Loucy (cell line): ENCODE data around the gene HRH2.
"Not testable (repeated sequence)": the region's sequence is repeated elsewhere in the genome, so short reads cannot be mapped to it uniquely, and the experiment has no call there.

Experiments
- H2AFZ ChIP-seq: fragments of 200-600 bp; sonication (generic); 2 replicates; pipeline ENCODE4 v1.6.0; 2016; ENCODE audit warnings: antibody characterized with exemption, mild to moderate bottlenecking, low read length, moderate library complexity
- H3F3A ChIP-seq: fragments of 200-600 bp; 2 replicates; pipeline ENCODE4 v1.6.0; 2016; ENCODE audit warnings: antibody characterized with exemption, low read depth, mild to moderate bottlenecking
- H3K27me3 ChIP-seq: fragments of 200-600 bp; sonication (generic); 2 replicates; pipeline ENCODE4 v1.6.1; 2014; ENCODE audit warnings: low read length, mild to moderate bottlenecking; ENCODE audit not compliant: insufficient read depth, poor library complexity, severe bottlenecking
- H3K36me3 ChIP-seq: fragments of 200-600 bp; sonication (generic); 2 replicates; pipeline ENCODE4 v1.6.1; 2016; ENCODE audit warnings: low read length; ENCODE audit not compliant: insufficient read depth
- H3K4me1 ChIP-seq: fragments of 200-600 bp; sonication (generic); 2 replicates; pipeline ENCODE4 v1.5.1; 2014; ENCODE audit warnings: low read length, mild to moderate bottlenecking; ENCODE audit not compliant: insufficient read depth, poor library complexity, severe bottlenecking
- H3K4me2 ChIP-seq: fragments of 200-600 bp; sonication (generic); 2 replicates; pipeline ENCODE4 v1.6.0; 2014; ENCODE audit warnings: antibody characterized with exemption, low read length, low read depth, mild to moderate bottlenecking; ENCODE audit not compliant: poor library complexity, severe bottlenecking
- H3K4me3 ChIP-seq: fragments of 200-600 bp; sonication (generic); 2 replicates; pipeline ENCODE4 v1.5.1; 2014; ENCODE audit warnings: low read length, mild to moderate bottlenecking, mixed read lengths; ENCODE audit not compliant: poor library complexity, severe bottlenecking
- H3K79me2 ChIP-seq: fragments of 200-600 bp; sonication (generic); 2 replicates; pipeline ENCODE4 v1.6.1; 2014; ENCODE audit warnings: low read length; ENCODE audit not compliant: insufficient read depth
- H3K9ac ChIP-seq: fragments of 200-600 bp; sonication (generic); 2 replicates; pipeline ENCODE4 v1.6.0; 2014; ENCODE audit warnings: mild to moderate bottlenecking, low read depth, low read length, moderate library complexity; ENCODE audit not compliant: poor library complexity, severe bottlenecking
- H3K9me2 ChIP-seq: fragments of 200-600 bp; sonication (generic); replicated peaks from 2 replicates; pipeline ENCODE4 v1.6.1; 2016; ENCODE audit warnings: low read depth, low read length, mixed read lengths
- H3K9me3 ChIP-seq: fragments of 200-600 bp; sonication (generic); 2 replicates; pipeline ENCODE4 v1.6.1; 2014; ENCODE audit warnings: mild to moderate bottlenecking, antibody characterized with exemption, low read length, low read depth; ENCODE audit not compliant: insufficient read depth
- H4K20me1 ChIP-seq: fragments of 200-600 bp; sonication (generic); 2 replicates; pipeline ENCODE4 v1.6.0; 2014; ENCODE audit warnings: antibody characterized with exemption, low read length, mild to moderate bottlenecking; ENCODE audit not compliant: insufficient read depth, poor library complexity, severe bottlenecking
- EZH2phosphoT487 ChIP-seq: fragments of 200-600 bp; IDR thresholded peaks from 2 replicates; pipeline ENCODE4 v1.6.1; 2018; ENCODE audit warnings: antibody characterized with exemption, mild to moderate bottlenecking, moderate library complexity, borderline replicate concordance
- TF ChIP-seq, protein P1 (sequence below): fragments of 200-600 bp; sonication (generic); conservative IDR thresholded peaks from 2 replicates; pipeline ENCODE4 v1.5.1; 2014; ENCODE audit warnings: mild to moderate bottlenecking, antibody characterized with exemption, low read length

Gene HRH2

DNA sequence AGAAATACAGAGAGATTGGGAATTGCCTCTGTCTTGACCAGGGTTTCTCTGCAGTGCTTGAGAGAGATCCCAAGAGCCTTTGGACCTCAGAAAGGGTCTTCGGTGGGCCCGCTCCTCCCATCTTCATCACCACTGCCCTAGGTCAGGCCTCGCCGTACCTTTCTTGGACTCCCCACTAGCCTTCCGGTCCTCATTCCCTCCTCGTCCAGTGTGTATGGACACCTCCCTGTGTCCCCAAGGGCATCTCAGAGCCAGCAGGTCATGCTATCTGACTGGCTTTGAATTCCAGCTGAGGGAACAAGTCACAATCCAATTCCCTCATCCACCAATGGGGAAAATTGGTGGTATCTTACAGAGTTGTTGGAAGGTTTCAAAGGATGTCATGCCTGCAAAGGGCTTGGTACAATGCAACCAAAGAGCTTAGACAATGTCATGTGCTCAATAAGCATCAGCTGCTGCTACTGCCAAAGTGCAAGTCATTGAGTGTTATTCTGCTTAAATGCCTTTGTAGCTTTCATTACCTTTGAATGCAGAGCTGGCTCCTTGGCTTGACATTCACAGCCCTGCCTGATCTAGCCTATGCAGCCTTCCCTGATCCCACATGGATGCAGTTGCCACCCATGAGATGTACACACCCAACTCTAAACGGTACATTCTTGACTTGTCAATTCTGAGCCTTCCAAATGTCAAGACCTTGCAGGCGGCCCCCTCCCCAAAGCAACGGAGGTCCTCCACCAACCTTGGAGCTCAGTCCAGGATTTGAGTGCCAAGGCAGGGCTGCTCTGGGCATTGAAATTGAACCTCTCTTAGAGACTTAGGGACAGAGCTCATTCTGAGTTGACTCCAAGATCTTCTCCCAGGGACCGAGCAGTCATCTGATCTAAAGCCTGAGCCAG is 58.0 kb downstream of the HRH2 start:
- H3K9me3 ChIP-seq, result no peaks in the 10 kb centered on the region
- H3K9ac ChIP-seq, result no peak overlapping the region
- no peak overlapping the region for H3K4me3 ChIP-seq
- H3K36me3 ChIP-seq, result no peaks in the 10 kb centered on the region
- no peaks in the 10 kb centered on the region for H3K27me3 ChIP-seq
- no peak overlapping the region for H3K4me2 ChIP-seq
- no peak overlapping the region for H2AFZ ChIP-seq
- TF ChIP-seq, protein P1, sequence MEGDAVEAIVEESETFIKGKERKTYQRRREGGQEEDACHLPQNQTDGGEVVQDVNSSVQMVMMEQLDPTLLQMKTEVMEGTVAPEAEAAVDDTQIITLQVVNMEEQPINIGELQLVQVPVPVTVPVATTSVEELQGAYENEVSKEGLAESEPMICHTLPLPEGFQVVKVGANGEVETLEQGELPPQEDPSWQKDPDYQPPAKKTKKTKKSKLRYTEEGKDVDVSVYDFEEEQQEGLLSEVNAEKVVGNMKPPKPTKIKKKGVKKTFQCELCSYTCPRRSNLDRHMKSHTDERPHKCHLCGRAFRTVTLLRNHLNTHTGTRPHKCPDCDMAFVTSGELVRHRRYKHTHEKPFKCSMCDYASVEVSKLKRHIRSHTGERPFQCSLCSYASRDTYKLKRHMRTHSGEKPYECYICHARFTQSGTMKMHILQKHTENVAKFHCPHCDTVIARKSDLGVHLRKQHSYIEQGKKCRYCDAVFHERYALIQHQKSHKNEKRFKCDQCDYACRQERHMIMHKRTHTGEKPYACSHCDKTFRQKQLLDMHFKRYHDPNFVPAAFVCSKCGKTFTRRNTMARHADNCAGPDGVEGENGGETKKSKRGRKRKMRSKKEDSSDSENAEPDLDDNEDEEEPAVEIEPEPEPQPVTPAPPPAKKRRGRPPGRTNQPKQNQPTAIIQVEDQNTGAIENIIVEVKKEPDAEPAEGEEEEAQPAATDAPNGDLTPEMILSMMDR, result no peak
- TF ChIP-seq EZH2phosphoT487, result no peak
- no peaks in the 10 kb centered on the region for H3K79me2 ChIP-seq
- H4K20me1 ChIP-seq, result no peaks in the 10 kb centered on the region
- no peaks in the 10 kb centered on the region for H3F3A ChIP-seq
- no peaks in the 10 kb centered on the region for H3K9me2 ChIP-seq
- peaks cover 22% of the 10 kb centered on the region for H3K4me1 ChIP-seq

DNA sequence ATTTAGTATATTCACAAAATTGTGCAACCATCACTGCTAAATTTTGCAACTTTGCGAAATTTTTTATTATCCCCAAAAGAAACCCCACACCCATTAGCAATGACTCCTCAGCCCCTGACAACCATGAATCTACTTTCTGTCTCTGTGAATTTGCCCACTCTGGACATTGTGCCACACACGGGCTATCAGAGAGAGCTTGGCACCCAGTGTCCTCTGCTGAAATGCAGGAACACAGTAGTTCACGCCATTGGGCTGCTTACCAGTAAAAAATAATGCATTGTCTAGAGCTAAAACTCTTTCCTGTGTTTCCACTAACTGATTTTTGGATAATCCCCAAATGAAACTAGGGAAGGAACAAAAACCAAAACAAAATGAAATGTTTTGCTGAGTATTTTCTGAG is 60.0 kb downstream of the HRH2 start:
- no peaks in the 10 kb centered on the region for H3F3A ChIP-seq
- H2AFZ ChIP-seq, result no peak overlapping the region
- H3K4me2 ChIP-seq, result no peak overlapping the region
- TF ChIP-seq, protein P1, result no peak
- no peak for TF ChIP-seq EZH2phosphoT487
- H3K9me2 ChIP-seq, result no peaks in the 10 kb centered on the region
- no peaks in the 10 kb centered on the region for H4K20me1 ChIP-seq
- no peak overlapping the region for H3K9ac ChIP-seq
- no peak overlapping the region for H3K4me3 ChIP-seq
- H3K79me2 ChIP-seq, result no peaks in the 10 kb centered on the region
- H3K27me3 ChIP-seq, result no peaks in the 10 kb centered on the region
- no peaks in the 10 kb centered on the region for H3K36me3 ChIP-seq
- H3K9me3 ChIP-seq, result no peaks in the 10 kb centered on the region
- peaks cover 9% of the 10 kb centered on the region for H3K4me1 ChIP-seq

- no peaks in the 10 kb centered on the region for H4K20me1 ChIP-seq
- H3K4me3 ChIP-seq, result no peak overlapping the region
- H3F3A ChIP-seq, result no peaks in the 10 kb centered on the region
- H3K27me3 ChIP-seq, result no peaks in the 10 kb centered on the region
- H3K4me1 ChIP-seq, result peaks cover 2% of the 10 kb centered on the region
- no peaks in the 10 kb centered on the region for H3K36me3 ChIP-seq
- no peak overlapping the region for H3K4me2 ChIP-seq
- no peaks in the 10 kb centered on the region for H3K79me2 ChIP-seq
- H3K9me2 ChIP-seq, result no peaks in the 10 kb centered on the region
- no peak overlapping the region for H3K9ac ChIP-seq
- TF ChIP-seq, protein P1, result peak; percentile 71
- TF ChIP-seq EZH2phosphoT487, result no peak
- no peaks in the 10 kb centered on the region for H3K9me3 ChIP-seq
- H2AFZ ChIP-seq, result no peak overlapping the region
Measured at GRCh38 chr5:175718401-175719108, 60.7 kb downstream of the HRH2 start.

- H3K79me2 ChIP-seq, H2AFZ ChIP-seq, H3K36me3 ChIP-seq, H3K4me1 ChIP-seq, H3F3A ChIP-seq, H3K4me2 ChIP-seq, H4K20me1 ChIP-seq, H3K9ac ChIP-seq, H3K9me2 ChIP-seq, H3K9me3 ChIP-seq, H3K4me3 ChIP-seq, H3K27me3 ChIP-seq: not testable (repeated sequence)
Measured at GRCh38 chr5:175719109-175719432, 61.2 kb downstream of the HRH2 start.
